GM23338 (cell line): ENCODE results near the gene RALGPS1. TPM values are rescaled to one million over a fixed set of nuclear protein-coding genes. Genes with fewer than 3 reads are reported as not detected.

ENCODE experiments used
- ATAC-seq: fragments of 200-7000 bp; cut with Tn5 transposase; 3 replicates; pipeline ENCODE4 v1.9.1; 2020
- DNase-seq: peaks from one replicate; pipeline ENCODE4 v3.0.0-alpha.2; 2015; ENCODE audit warnings: low spot score
- H2AFZ ChIP-seq: fragments of 200-600 bp; sonication (generic); 2 replicates; pipeline ENCODE4 v1.8.0; 2016; ENCODE audit warnings: antibody characterized with exemption, mild to moderate bottlenecking, moderate library complexity
- H3F3A ChIP-seq: fragments of 200-600 bp; sonication (generic); replicated peaks from 2 replicates; pipeline ENCODE4 v1.8.0; 2017; ENCODE audit warnings: antibody characterized with exemption, mixed run types, low read depth
- H3K27ac ChIP-seq: fragments of 200-600 bp; sonication (generic); 2 replicates; pipeline ENCODE4 v1.6.1; 2016; ENCODE audit warnings: low read depth
- H3K27me3 ChIP-seq: fragments of 200-600 bp; sonication (generic); 2 replicates; pipeline ENCODE4 v1.8.0; 2016; ENCODE audit warnings: mild to moderate bottlenecking, mixed run types, moderate library complexity; ENCODE audit not compliant: insufficient read depth
- H3K36me3 ChIP-seq: fragments of 200-600 bp; sonication (generic); 2 replicates; pipeline ENCODE4 v1.8.0; 2016; ENCODE audit warnings: mild to moderate bottlenecking; ENCODE audit not compliant: insufficient read depth
- H3K4me1 ChIP-seq: fragments of 200-600 bp; sonication (generic); 2 replicates; pipeline ENCODE4 v1.8.0; 2016; ENCODE audit warnings: mild to moderate bottlenecking, moderate library complexity; ENCODE audit not compliant: insufficient read depth
- H3K4me2 ChIP-seq: fragments of 200-600 bp; sonication (generic); 2 replicates; pipeline ENCODE4 v1.7.1; 2017; ENCODE audit warnings: mixed run types
- H3K4me3 ChIP-seq: fragments of 200-600 bp; sonication (generic); 2 replicates; pipeline ENCODE4 v1.6.1; 2016; ENCODE audit warnings: mixed run types
- H3K79me2 ChIP-seq: fragments of 200-600 bp; sonication (generic); replicated peaks from 2 replicates; pipeline ENCODE4 v1.8.0; 2017; ENCODE audit warnings: mild to moderate bottlenecking; ENCODE audit not compliant: insufficient read depth
- H3K9me2 ChIP-seq: fragments of 200-600 bp; sonication (generic); 2 replicates; pipeline ENCODE4 v1.8.0; 2017; ENCODE audit not compliant: insufficient read depth
- H4K20me1 ChIP-seq: fragments of 200-600 bp; sonication (generic); replicated peaks from 2 replicates; pipeline ENCODE4 v1.8.0; 2017; ENCODE audit warnings: mild to moderate bottlenecking; ENCODE audit not compliant: insufficient read depth
- H3K27ac Mint-ChIP-seq: 2 replicates; pipeline ENCODE4 v1.8.0; 2020; ENCODE audit warnings: inconsistent platforms, mild to moderate bottlenecking, moderate library complexity, mixed read lengths
- H3K27me3 Mint-ChIP-seq: 3 replicates; pipeline ENCODE4 v1.8.0; 2022; ENCODE audit warnings: low read depth, mild to moderate bottlenecking, moderate library complexity, mixed read lengths, inconsistent platforms; ENCODE audit not compliant: insufficient read depth, poor library complexity
- H3K36me3 Mint-ChIP-seq: 3 replicates; pipeline ENCODE4 v1.8.0; 2021; ENCODE audit warnings: low read depth, mild to moderate bottlenecking, inconsistent platforms, moderate library complexity, mixed read lengths
- H3K4me1 Mint-ChIP-seq: 3 replicates; pipeline ENCODE4 v1.8.0; 2020; ENCODE audit warnings: mild to moderate bottlenecking, inconsistent platforms, mixed read lengths
- H3K4me3 Mint-ChIP-seq: 3 replicates; pipeline ENCODE4 v1.8.0; 2021; ENCODE audit warnings: moderate library complexity, mild to moderate bottlenecking, inconsistent platforms, mixed read lengths
- H3K9me3 Mint-ChIP-seq: 3 replicates; pipeline ENCODE4 v1.8.0; 2020; ENCODE audit warnings: moderate library complexity, mild to moderate bottlenecking, inconsistent platforms, mixed read lengths
- CREB1 ChIP-seq: fragments of 250-450 bp; sonication (Bioruptor Pico); IDR thresholded peaks from 2 replicates; pipeline ENCODE4 v1.5.0; 2020; ENCODE audit warnings: low read depth, mild to moderate bottlenecking, moderate library complexity
- CTCF ChIP-seq, 2 experiments: fragments of 200-600 bp in 1 of 2; sonication (generic) in 1 of 2; conservative IDR thresholded peaks; 2 replicates each; pipeline versions ENCODE4 v1.5.1 to v1.6.1; 2016 to 2017; ENCODE audit warnings: antibody characterized with exemption in 2 of 2, low read depth in 2 of 2, mild to moderate bottlenecking in 2 of 2, moderate library complexity in 1 of 2
- ETS1 ChIP-seq: IDR thresholded peaks from 2 replicates; pipeline ENCODE4 v1.6.1; 2016; ENCODE audit warnings: antibody characterized with exemption
- EZH2 ChIP-seq: fragments of 200-600 bp; sonication (generic); IDR thresholded peaks from one replicate; pipeline ENCODE4 v1.8.0; 2017; ENCODE audit warnings: antibody characterized with exemption, mild to moderate bottlenecking, low read depth; ENCODE audit not compliant: unreplicated experiment
- JUNB ChIP-seq: IDR thresholded peaks from one replicate; pipeline ENCODE4 v1.6.1; 2016; ENCODE audit warnings: antibody characterized with exemption; ENCODE audit not compliant: unreplicated experiment
- NANOG ChIP-seq: IDR thresholded peaks from 2 replicates; pipeline ENCODE4 v1.6.1; 2016; ENCODE audit warnings: antibody characterized with exemption, borderline replicate concordance
- POLR2AphosphoS5 ChIP-seq: IDR thresholded peaks from 2 replicates; pipeline ENCODE4 v1.6.1; 2016; ENCODE audit warnings: antibody characterized with exemption, low read depth
- REST ChIP-seq: IDR thresholded peaks from one replicate; pipeline ENCODE4 v1.6.1; 2018; ENCODE audit warnings: antibody characterized with exemption; ENCODE audit not compliant: unreplicated experiment
- STAT1 ChIP-seq: IDR thresholded peaks from one replicate; pipeline ENCODE4 v1.6.1; 2016; ENCODE audit warnings: antibody characterized with exemption; ENCODE audit not compliant: unreplicated experiment
- ZNF114 ChIP-seq: fragments of 250-450 bp; sonication (Bioruptor Pico); IDR thresholded peaks from 2 replicates; pipeline ENCODE4 v1.5.0; 2020; ENCODE audit warnings: mild to moderate bottlenecking, moderate library complexity
- ZNF331 ChIP-seq: fragments of 250-450 bp; sonication (Bioruptor Pico); IDR thresholded peaks from 2 replicates; pipeline ENCODE4 v1.5.0; 2020; ENCODE audit warnings: low read depth, mild to moderate bottlenecking, moderate library complexity
- polyA plus RNA-seq: library from polyadenylated mRNA; unstranded; fragments of >200 nt; fragmentation: Nextera tagmentation; extraction: Ambion mirVana; gene quantifications from 2 replicates; pipeline ENCODE4 v1.2.1, GENCODE V29; 2016
- total RNA-seq: library from RNA; depleted of rRNA; stranded (reverse); fragments of >200 nt; shearing (Covaris generic); gene quantifications from 2 replicates; pipeline ENCODE4 v1.2.3, GENCODE V29; 2014

RALGPS1 gene
- total and polyA plus RNA-seq, 2 experiments from 2014 or later: 18.2 to 57.1 TPM

GRCh38 chr9:127124111-127124531, 209.5 kb downstream of the RALGPS1 start:
- H3K4me3 Mint-ChIP-seq: no peak overlapping the region; the same call in 2 of the 3 replicates
- H3F3A ChIP-seq: peaks cover 4% of the 10 kb centered on the region; the same call in 1 of the 2 replicates
- H3K4me2 ChIP-seq: no peak overlapping the region
- H3K36me3 Mint-ChIP-seq: no peaks in the 10 kb centered on the region
- peaks cover 18% of the 10 kb centered on the region for H3K4me1 Mint-ChIP-seq
- H3K4me3 ChIP-seq: no peak overlapping the region
- peaks cover 21% of the 10 kb centered on the region for H3K27me3 Mint-ChIP-seq
- peaks cover 22% of the 10 kb centered on the region for H3K4me1 ChIP-seq
- H2AFZ ChIP-seq: no peak overlapping the region
- H4K20me1 ChIP-seq: peaks cover 4% of the 10 kb centered on the region
- DNase-seq: no peak
- no peaks in the 10 kb centered on the region for H3K36me3 ChIP-seq
- H3K79me2 ChIP-seq: peaks cover 6% of the 10 kb centered on the region; the same call in 1 of the 2 replicates
- H3K27ac Mint-ChIP-seq: no peak overlapping the region
- H3K9me2 ChIP-seq: no peaks in the 10 kb centered on the region
- no peaks in the 10 kb centered on the region for H3K9me3 Mint-ChIP-seq
- ATAC-seq: no peak
- no peak for TF ChIP-seq EZH2
- no peak for TF ChIP-seq ZNF331
- no peak for TF ChIP-seq REST
- TF ChIP-seq CREB1 (CRISPR knock-in tag): no peak
- TF ChIP-seq STAT1: no peak
- TF ChIP-seq NANOG: no peak
- TF ChIP-seq JUNB: no peak
- no peak for TF ChIP-seq ETS1
- TF ChIP-seq POLR2AphosphoS5: no peak
- TF ChIP-seq ZNF114 (CRISPR knock-in tag): no peak
- no peaks in the 10 kb centered on the region for H3K27me3 ChIP-seq
- H3K27ac ChIP-seq: no peak overlapping the region

GRCh38 chr9:127124792-127125191, 210.2 kb downstream of the RALGPS1 start:
- Histone ChIP-seq H3K27me3 (no peaks in the 10 kb centered on the region), H3K79me2 (peaks cover 6% of the 10 kb centered on the region; the same call in 1 of the 2 replicates), H3K4me2 (no peak overlapping the region), H4K20me1 (peaks cover 4% of the 10 kb centered on the region), H3K4me1 (peaks cover 22% of the 10 kb centered on the region), H3K4me3 (no peak overlapping the region), H3K27ac (no peak overlapping the region), H3K9me2 (no peaks in the 10 kb centered on the region), H2AFZ (no peak overlapping the region), H3K36me3 (no peaks in the 10 kb centered on the region), H3F3A (peaks cover 4% of the 10 kb centered on the region; the same call in 1 of the 2 replicates)
- no peaks in the 10 kb centered on the region for H3K9me3 Mint-ChIP-seq
- DNase-seq (no peak), ATAC-seq (no peak)
- peaks cover 21% of the 10 kb centered on the region for H3K27me3 Mint-ChIP-seq
- no peak overlapping the region for H3K4me3 Mint-ChIP-seq
- peaks cover 18% of the 10 kb centered on the region for H3K4me1 Mint-ChIP-seq
- H3K36me3 Mint-ChIP-seq: no peaks in the 10 kb centered on the region
- no peak overlapping the region for H3K27ac Mint-ChIP-seq
- no peak for TF ChIP-seq CTCF (conservative IDR thresholded peaks at IDR 0.05; ENCODE audit: low read depth in 2 of 2)
